GM12875 (cell line): ENCODE measurements around the gene DLG5.

Experiments
- H3K4me3 ChIP-seq: one replicate; pipeline ENCODE4 v1.5.1; 2011; ENCODE audit warnings: low read depth, low read length, control low read depth
- TF ChIP-seq, protein P1 (sequence below): IDR thresholded peaks from 2 replicates; pipeline ENCODE4 v1.5.1; 2011; ENCODE audit warnings: low read depth, mild to moderate bottlenecking, control low read depth, inconsistent platforms, low read length, moderate library complexity, borderline replicate concordance; ENCODE audit not compliant: insufficient read depth

Gene DLG5

DNA sequence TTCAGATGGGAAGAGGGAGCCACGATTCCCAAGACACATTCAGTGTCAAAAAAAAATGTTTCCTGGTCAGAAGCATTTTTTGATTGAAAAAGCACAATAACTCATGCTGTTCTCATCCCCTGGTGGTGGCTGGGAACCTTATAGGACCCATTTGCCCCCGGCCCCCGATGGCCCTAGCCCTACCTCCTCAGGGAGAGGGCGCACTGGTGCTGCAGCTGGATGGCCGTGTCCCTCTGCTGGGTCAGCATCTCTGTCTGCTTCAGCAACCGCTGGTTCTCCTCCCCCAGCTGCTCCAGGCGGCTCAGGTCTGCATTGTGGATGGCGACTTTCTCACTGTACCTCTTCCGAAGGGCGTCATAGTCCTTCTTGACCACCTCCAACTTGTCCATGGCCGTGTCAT, 83.3 kb downstream of the DLG5 start:
- H3K4me3 ChIP-seq = no peak overlapping the region
- TF ChIP-seq, protein P1, sequence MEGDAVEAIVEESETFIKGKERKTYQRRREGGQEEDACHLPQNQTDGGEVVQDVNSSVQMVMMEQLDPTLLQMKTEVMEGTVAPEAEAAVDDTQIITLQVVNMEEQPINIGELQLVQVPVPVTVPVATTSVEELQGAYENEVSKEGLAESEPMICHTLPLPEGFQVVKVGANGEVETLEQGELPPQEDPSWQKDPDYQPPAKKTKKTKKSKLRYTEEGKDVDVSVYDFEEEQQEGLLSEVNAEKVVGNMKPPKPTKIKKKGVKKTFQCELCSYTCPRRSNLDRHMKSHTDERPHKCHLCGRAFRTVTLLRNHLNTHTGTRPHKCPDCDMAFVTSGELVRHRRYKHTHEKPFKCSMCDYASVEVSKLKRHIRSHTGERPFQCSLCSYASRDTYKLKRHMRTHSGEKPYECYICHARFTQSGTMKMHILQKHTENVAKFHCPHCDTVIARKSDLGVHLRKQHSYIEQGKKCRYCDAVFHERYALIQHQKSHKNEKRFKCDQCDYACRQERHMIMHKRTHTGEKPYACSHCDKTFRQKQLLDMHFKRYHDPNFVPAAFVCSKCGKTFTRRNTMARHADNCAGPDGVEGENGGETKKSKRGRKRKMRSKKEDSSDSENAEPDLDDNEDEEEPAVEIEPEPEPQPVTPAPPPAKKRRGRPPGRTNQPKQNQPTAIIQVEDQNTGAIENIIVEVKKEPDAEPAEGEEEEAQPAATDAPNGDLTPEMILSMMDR = no peak

DNA sequence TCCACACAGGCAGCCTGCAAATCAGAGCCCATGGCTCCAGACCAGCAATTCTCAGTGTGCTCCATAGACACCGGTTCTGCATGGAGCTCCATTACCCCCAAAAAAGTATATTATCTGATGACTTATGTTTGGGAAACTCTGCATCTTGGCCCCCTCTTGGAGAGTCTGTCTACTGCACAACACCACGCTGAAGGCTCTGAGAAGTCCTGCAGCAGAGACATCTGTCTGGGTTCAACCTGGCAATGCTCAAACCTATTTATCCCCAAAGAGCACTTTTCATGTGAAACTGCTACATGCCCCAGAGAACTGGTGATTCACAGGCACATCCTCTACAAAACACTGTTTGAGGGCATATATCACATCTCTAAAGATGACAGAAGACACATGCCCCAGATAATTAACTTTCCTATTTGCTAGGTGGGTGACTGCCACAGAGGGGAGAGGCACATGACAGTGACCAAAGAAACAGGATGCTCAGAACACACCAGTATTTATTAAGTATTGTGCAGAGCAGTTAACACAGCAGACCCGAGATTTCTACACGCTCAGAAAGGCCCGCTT, 83.8 kb downstream of the DLG5 start:
- H3K4me3 ChIP-seq = no peak overlapping the region
- TF ChIP-seq, protein P1 = no peak

DNA sequence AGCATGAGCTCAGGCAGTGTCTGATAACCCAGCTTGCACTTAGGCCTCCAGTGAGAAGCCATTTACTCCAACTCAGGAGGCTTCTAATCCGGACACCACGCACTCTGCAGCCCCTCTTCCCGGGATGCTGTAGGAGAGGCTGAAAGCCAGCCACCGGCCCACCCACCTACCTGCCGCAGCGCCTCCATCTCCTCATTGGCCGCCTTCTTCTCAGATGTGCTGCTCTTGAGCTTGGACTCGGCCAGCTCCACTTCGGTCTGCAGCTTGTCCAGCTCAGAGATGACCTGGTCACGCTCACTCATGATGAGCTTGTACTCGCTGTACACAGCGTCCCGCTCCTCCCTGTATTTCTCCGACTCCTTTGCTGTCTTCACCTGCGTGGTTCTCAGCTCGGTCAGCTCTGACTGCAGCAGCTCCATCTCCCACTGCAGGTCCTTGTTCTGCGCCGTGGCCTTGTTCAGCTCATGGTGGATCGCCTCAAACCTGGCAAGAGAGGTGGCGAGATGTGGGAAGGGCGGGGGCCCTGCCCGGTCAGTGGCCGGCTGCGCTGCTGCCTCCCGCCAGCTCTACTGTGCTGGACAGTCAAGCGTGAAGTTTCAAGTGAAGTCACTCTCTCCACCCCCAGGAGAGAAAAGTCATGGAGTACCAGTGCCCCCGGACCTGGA, 84.7 kb downstream of the DLG5 start:
- no peak overlapping the region for H3K4me3 ChIP-seq
- TF ChIP-seq, protein P1 = no peak

DNA sequence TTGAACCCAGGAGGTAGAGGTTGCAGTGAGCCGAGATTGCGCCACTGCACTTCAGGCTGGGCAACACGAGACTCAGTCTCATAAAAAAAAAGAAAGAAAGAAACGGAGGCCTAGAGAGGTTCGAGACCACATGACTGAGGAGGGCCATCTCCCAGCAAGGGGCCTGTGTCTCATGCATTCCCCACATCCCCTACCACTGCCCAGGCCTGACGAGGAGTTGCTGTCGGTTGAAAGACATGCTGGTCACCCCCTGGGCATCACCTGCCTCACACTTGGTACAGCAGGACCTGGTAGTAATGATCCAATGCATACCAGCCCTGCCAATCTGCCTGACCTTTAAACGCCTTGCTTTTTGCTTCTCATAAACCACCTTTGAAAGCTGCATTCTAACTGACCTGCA, 85.9 kb downstream of the DLG5 start:
- H3K4me3 ChIP-seq = no peak overlapping the region
- TF ChIP-seq, protein P1 = no peak

DNA sequence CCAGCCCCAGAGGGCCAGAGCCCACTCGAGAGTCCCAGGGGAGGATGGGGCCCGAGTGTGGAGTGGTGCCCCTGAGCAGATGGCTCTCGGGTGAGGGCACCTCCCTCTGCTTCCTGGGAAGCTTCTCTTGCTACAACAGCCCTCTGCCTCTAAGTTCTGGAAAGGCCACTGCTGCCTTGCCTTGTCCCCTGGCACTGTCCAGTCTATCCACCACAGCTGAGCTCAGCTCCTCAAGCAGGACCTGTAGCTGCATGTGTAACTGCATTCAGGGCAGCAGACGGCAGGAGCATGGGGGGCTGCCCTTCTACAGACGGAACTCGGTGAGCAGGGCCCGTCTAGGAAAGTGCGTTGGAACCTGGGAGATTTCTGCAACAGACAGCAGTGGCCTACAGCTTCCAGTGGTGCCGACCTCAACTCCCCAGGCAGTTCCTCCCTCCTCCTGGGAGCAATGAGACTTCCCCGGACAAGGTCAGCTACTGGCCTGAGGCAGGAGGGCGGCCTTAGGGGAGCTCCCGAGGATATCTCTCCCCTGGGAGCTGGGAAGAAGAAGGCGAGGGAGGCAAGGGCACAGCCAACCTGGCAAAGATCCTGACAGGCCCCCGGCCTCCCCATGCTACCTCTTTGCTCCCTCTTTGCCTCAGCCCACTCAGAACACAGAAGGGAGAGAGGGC, 88.5 kb downstream of the DLG5 start:
- TF ChIP-seq, protein P1 = no peak
- H3K4me3 ChIP-seq = no peak overlapping the region

DNA sequence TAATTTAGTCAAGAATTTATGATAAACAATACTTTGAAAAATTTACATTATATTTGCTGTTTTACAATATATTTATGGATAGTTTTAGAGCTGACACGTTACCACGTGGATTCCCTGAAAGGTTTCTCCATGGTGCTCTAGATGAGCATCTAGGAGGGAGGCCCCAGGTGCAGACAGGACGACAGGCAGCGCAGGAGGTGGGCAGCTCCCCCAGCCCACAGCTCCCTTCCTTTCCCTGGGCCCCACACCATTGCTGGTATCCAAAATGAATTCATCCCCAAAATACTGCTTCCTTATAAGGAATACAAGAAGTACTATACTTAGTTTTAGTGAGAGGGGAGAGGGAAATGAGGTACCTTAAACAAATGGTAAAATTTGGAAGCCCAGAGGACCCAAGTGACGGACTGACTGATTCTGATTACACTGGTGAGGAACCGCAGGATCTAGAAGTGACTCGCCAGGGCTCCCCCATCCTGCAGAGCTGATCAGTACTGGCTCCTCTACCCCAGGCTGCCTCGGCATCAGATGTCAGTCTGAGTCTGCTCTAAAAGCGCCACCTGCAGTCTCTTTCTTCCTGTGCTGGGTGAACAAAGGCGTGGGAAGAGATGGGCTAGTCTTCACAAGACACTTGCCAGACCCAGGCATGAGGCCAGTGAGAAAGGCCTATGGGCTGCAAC, 89.2 kb downstream of the DLG5 start:
- TF ChIP-seq, protein P1 = peak; percentile 54
- H3K4me3 ChIP-seq = no peak overlapping the region
